Measurements from ENCODE around the gene LRMDA.

Gene LRMDA

DNA sequence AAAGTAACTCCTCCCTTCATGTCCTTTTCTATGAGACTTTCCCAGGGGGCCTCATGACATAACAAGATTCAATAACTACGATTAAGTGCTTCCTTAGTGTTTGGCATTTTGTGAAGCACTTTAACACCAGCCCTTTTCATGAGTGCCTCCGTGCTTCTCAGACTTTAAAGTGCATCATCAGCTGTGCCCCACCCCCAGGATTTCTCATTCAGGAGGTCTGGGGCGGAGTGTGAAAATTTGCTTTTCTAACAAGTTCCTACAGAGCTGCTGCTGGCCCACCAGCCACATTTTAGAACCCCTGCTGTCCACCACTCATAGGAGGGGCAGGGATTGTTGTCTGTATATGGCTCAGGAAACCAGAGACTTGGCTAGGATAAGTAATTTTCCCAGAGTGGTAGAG, 445.3 kb downstream of the LRMDA start:
- no peak for DNase-seq (ENCODE audit: low spot score)

DNA sequence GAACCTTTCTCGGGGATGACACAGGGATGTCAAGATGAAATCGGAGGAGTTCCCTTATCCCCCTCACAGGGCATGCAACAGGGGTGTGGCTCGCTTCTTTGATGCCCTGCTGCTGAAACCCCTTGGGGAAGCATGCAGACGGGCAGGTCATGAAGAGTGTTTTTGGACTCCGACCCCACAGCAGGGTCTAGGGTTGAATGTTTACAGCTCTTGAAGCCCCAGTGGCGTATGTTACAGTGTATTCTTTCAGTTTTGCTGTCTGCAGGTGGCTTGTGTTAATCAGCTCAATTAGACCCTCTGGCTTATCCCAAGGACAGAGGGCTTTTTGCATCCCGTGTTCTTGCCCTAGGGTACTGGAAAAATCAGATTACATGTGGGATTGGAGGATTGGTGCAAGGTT, 446.5 kb downstream of the LRMDA start:
- no peak for DNase-seq (ENCODE audit: low spot score)

DNA sequence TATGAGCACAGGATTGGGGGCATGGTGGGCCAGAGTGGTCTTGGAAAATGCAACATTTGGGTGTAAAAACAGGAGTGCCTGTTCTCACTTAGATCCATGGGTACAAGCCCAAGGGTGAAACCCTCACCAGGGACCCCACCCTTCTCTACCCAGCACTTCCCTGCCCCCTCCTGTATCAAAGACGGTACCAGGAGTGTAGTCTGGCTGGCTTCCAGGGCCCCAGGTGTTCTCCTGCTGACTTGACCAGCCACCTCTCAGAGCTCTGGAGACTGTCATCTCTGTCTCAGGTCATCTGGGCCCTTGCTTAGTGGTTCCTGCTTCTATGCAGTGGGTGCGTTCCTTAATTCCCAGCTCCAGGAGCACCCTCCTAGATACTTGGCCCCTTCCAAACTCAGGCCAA, 447.2 kb downstream of the LRMDA start:
- no peak for DNase-seq (ENCODE audit: low spot score)

DNA sequence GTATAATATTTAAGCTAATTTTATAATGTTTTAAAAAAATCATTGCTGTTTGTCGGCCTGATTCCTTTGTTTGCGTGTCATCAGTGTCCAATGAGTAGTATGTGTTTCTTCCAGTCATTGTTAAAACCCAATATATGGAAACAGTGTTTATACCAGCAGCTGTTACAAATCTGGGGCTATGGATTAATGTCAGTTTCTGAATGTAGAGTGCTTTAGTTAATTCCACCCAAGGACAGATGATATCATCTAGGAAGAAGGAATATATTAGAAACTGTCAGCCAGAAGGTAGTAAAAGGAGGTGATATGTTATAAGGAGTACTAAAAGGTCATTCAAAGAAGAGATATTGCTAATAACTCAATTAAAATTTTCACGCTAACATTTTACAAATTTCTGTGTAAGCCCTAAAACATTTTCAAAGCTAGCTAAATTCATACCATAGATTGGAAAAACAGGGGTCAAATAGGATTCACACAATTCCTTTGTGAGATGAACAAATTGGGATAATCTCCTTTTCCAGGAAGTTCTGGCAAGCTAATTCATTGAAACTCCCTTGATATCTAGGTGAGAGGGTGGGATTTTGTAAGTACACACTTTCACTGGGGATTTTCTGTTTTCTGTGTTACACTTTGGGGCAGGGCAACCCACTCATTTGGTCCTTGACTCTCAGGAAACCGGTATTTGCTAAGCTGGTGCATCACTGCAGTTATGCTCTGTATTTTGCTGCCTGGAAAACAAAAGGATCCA, 448.8 kb downstream of the LRMDA start:
- no peak for DNase-seq (ENCODE audit: low spot score)

DNA sequence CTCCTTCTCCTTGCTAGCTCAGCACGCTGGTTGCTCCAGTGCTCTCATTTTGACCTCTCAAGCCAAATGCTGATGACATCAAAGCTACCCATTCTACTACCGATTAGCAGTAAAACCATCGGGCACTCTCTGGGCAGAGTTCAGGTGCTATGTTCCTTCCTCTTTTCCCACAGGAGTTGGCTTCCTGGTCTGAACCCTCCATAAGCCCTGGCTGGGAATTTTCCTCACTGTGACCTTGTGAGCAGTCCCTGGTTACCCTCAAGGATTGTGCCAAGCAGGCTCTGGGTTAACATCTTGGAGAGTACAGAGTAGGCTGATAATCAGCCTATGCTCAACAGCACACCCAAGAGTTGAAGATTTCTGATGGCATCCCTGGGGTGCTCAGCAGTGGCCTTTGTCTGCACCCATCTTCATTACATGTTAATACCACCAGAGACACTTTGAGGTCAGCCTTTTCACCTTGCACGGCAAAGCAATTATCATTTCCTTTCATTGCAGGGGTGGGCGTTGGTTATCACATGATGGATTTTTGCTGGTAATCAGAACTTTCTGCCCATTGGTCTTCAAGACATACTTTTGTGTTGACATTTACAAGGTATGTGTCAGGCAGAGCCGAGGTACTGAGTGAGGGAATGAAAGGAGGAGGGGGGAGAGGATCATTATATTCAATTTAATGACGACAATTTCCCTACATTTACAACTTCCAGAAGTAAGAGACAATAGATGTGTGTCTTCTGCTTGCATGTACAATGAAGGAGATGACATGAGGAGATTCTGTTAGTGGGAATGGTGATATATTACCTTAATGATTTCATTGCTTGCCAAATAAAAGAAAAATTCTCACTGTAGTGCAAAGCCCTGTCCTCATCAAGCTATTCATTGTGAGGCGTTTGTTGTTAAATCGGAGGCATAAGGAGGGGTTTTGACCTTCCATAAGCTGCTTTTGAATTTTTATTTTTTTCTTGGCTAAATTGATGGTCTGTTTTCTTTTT, 452.0 kb downstream of the LRMDA start:
- no peak for DNase-seq (ENCODE audit: low spot score)

DNA sequence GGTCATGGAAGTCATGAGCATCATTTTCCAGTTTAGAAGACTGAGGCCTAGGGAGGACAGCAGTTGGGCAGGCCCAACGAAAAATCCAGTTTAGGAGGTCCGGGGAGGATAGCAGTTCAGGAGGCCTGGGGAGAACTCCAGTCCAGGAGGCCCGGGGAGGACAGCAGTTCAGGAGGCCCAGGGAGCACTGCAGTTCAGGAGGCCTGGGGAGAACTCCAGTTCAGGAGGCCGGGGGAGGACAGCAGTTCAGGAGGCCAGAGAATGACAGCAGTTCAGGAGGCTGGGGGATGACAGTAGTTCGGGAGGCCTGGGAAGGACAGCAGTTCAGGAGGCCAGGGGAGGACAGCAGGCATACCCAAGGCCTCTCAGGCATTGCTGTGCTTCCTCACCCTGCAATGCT, 453.4 kb downstream of the LRMDA start:
- no peak for DNase-seq (ENCODE audit: low spot score)

DNA sequence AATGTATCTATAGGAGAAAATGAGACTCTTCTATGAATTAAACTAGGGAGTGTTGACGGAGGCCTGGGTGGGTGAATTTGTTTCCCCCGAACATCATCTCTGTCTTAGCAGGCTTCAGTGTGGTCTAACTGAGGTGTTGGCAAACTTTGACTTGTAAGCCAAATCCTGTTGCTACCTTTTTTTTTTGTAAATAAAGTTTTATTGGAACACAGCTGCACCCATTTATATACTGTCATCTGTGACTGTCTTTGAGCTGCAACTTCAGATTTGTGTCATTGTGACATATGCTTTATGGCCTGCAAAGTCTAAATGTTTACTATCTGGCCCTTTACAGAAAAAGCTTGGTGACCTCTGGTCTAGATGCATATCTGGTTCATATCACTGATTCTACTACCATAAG, 455.9 kb downstream of the LRMDA start:
- DNase-seq (ENCODE audit: low spot score) = no peak

DNA sequence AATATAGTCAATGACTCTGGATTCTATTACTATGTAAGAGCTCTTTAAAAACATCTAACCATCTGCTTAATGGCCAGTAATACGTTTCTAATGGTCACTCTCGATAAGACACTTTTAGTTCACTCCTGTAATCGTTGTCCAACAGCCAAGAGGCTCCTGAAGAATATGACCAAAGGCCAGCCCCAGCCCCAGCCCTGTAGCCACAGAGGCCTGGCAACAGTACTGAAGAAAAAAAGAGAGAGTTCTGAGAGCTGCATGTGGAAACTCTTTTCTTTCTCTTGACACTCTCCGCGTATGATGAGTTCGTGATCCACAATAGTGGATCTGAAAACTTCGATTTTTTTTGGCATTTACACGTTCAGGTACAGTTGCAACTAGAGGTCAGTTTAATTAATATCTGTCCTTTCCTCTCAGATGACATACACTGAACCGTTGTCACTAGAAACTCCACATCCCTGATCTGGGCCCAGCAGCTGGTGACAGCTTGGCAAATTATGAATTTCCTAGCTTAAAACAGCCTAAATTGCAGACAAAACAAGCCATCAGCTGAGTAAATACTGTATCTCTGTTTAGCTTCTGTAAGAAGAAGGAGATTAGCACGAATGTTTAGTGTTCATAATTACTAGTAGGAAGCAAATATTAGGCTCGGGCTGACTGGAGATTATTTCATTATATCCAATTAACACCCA, 456.7 kb downstream of the LRMDA start:
- DNase-seq (ENCODE audit: low spot score) = no peak

DNA sequence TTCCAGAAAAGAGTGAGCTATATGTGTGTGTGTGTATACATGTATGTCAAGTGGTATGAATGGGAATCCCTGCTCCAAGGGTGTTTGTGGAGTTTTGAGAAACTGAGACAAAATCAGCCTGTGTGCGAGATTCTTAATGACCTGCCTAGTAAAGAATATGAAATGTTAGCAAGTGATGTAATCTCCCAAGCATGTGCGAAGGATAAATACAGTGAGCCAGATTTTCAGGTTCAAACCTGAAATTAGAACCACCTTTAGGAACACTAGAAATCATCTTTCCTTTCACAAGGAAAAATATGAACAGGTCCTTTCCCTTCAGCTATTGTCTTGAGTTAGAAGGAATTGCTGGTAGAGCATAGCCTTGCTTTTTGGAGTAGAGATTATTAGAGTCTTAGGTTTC, 457.6 kb downstream of the LRMDA start:
- DNase-seq (ENCODE audit: low spot score) = no peak

DNA sequence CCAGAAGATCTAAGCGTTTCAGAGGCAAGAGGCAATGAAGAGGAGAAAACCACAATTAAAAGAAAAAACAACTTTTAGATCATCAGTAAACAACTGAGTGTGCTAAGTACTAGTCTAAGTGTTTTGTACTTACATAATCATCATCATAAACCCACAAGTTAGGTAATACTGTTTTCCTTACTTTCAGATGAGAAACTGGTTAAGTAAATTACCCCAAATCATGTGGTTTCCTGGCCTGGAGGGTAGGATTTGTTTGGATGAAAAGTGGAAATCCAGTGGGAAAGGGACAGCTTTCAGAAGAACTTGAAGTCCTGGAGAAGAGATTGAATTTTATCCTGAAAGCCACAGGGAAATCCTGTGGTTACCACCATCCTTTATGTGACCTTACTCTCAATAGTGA, 463.3 kb downstream of the LRMDA start:
- no peak for DNase-seq (ENCODE audit: low spot score)

DNA sequence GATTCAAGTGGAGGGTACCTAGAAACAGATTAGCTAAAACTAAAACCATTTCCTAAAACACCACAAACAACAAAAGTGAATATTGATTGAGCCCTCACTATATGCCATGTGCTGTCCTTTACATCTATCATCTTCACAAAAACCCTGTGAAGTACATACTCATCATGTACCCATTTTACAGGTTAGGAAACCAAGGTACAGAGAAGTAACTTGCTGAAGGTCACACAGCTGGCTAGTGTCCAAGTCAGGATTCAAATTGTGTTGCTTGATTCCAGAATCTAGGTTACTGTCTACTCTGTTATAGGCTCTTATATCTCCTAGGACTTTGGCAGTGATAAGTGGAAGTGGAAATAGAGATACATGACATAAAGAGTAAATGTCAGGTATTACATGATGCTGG, 463.8 kb downstream of the LRMDA start:
- DNase-seq (ENCODE audit: low spot score) = no peak

DNA sequence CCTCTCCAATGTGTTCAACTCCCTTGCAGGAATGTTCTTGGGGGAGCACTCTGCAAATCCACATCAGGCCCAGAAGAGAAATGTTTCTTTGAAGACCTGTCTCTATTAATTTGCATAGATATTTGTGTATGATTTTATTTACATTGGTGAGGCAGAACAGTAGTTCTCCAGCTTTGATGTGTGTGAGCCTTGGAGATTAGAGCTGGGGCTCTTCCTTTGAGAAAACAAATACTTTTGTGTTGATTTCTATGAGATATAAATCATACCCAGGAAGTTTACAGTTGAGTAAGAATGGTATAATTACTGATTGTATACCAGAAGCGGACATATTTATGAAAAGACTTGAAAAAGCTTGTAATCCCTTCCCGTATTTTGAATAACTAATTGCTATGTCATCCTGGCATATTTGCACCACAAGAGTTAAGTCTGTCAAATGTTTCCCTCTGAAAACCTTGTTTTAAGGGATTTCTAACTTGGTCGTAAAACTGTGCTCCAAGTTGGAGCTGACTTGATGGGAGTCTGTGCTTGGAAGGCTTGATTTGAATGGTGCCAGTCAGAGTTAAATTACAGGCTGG, 468.5 kb downstream of the LRMDA start:
- DNase-seq (ENCODE audit: low spot score) = no peak

DNA sequence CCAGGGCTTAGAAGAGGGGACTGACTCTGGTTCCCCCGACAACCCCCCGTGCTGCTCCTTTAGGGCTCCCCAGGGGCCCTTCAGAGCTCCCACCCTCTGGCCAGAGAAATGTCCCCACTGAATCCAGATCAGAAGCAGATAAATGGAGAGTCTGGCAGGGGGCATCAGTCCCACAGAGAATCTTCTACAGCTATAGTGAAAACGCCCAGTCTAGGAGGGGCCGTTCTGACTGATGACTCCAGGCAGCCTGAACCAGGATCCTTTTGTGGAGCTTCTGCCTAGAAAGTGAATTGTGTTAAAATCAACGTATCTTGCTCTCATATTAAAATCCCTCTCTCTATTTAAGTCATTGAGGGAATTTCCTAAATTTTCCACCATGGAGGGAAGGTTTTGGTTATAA, 471.4 kb downstream of the LRMDA start:
- DNase-seq (ENCODE audit: low spot score) = no peak

DNA sequence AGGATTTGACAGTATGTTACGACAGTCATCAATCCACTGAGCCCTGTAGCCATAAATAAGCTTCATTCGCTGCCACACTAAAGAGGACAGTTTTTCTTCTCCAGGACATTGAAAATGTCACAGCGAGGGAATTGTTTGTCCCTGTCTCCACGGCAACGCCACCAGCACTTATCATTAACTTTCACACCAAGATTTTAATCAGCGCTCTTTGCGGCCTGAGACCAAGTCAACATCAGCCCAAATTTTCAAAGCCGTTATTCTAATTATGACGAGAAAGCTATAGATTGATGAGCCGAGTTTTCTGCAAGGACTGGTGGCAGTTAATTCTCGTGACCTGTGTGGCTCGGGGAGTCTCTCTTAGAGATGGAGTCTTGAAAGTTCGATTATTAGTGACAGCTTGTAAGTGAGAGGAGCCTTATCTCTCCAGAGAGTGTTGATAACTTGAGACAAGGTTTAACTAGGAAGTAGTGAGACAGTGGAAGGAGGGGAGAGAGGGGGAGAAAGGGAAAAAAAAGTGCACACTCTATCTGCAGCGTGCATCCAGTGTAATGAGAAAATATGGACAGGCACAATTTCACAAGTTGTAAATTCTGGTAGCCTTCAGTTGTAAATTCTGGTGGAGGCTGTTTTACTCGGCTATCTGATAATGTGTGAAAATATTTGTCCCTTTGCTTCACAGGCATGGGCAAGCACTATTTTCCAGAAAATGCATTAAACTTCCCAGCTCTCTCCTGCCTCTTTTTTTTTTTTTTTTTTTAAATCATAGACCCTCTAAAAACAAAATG, 473.3 kb downstream of the LRMDA start:
- DNase-seq (ENCODE audit: low spot score) = no peak

DNA sequence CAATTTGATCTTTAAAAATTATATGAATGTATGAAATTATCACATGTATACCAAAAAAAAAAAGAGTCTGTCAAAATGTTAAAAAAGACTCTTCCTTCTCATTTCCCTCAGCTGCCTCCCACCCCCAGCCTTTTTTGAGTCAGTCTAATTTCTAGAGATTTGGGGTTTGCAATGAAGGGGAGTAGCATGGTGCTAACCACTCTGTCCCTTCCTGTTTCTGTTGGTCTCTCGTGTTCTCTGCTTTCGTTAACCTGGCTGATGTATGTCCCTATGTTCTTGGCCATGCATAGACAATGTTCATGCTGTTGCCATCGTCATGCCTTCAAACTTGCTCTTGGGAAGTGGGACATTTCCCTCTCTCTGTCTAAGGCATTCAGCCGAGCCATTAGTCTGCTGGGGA, 474.1 kb downstream of the LRMDA start:
- DNase-seq (ENCODE audit: low spot score) = no peak

DNA sequence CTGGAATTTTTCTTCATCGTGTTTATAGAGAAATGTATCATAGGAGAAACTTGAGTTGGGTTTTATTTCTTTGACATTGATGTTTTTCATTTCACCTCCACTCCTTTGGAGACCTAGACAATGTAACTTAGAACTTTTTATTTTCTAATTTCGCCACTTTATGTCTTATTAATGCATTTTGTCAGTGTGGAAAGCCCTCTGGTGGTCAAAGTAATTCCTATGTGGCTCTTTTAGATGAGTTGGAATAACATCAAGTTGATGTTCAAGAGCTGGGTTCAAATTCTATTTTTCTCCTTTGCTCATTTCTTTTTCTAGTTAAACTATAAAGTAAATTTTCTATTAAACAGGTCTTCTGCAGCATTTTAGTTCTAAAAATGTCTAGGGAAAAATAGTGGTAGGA, 478.6 kb downstream of the LRMDA start:
- DNase-seq (ENCODE audit: low spot score) = peak; percentile 35

DNA sequence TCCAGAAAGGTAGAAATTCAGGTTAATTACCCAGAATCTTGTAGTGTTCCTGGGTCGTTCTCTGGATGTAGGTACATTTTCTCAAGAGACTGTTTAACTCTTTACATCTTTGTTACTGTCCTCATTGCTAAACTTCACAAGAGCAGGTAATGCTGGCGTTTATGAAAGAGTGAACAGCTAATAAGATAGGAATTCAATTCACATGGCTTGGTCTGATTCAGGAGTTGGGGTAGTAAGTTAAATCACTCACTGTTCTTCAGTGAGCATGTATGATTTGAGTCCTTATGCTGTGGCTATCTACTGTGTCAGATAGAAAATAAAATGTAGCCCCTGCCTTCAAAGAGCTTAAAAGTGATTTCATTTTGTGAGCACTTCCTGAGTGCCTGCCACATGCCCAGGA, 480.0 kb downstream of the LRMDA start:
- DNase-seq (ENCODE audit: low spot score) = no peak

DNA sequence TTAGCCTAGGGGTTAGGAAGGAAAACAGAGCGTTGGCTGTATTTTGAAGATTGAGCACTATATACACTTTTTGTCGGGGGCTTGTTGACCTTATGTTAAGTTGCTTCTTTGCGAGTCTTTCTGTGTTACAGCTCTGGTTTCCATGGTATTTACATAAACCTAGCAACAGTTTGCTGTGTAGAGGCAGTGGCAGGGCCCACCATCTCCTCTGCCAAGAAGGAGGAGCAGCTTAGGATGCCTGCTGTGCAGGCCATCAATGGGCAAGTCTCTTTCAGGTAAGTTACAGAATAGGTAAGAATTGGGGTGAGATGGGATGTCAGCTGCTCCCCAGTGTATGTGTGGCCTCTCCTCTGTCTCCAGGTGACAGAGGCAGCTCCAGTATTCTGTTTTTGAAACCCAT, 485.5 kb downstream of the LRMDA start:
- DNase-seq (ENCODE audit: low spot score) = no peak

DNA sequence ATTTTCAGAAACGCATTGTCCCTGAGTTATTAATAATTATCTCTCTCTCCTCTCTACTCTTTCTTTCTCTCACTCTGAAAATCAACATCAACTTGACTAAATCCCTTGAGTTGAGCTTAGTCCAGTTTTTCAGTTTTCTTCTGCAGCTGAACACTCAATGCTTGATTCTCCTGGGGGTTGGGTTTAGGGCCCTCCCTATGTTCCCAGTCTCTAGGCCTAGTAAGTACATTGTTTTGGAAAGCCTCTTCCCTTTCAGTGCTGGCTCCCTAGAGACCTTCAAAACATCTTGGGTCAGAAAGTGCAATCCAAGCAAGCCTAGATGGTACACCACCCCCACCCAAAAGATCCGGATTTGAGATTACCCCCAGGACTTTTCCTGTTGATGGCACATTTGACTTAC, 488.5 kb downstream of the LRMDA start:
- DNase-seq (ENCODE audit: low spot score) = no peak

DNA sequence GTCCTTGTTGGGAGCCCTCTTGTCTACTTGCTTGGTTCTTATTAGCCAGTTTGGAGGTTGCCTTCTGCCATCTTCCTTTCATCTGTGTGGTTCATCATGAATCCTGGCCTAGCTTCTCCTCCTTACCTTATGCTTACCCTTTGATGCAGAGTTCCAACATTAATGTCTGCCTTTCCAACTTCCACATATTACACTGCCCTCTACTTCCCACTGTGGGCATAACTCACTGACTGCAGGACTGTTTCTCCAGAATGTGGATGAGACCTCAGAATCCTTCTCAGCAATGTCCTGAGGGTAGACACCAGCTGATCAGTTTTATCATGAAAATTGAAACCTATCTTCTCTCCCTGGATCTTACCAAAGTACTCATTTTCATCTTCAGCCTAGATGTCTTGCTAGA, 491.0 kb downstream of the LRMDA start:
- peak; percentile 27 for DNase-seq (ENCODE audit: low spot score)

DNA sequence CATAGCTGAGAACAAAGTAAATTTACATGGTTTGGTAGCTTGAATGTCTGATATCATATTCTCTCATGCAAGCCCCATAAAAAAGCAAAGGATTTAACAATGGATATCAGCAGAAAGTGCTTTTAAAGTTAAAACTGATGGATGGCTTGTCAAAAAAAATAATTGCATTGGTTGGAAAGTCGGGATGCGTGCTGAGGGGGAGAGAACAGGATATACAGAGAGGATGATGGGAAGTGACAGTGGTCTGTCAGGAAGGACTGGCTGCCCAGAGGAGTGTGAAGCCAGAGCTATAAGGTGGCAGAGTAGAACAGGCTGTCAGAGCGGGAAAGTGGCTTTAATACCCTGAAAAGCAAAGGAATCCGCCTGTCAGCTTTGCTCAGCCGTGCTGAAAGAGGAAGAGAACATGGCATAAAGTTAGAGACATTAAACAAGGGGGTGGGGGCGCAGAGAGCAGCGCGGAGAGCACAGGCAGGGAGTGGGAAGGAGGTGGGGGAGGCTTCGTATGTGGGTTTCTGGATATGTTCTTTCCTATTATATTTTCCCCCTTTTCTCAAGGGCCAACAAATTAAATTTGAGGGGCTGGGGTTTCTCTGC, 493.0 kb downstream of the LRMDA start:
- DNase-seq (ENCODE audit: low spot score) = no peak

Data from AG20443 (cell line).